H9 (cell line): ENCODE measurements around the gene TRRAP. TPM values are rescaled to one million over a fixed set of nuclear protein-coding genes. Genes with fewer than 3 reads are reported as not detected.

Experiments
- DNase-seq: peaks from one replicate; pipeline ENCODE4 v3.0.0-alpha.2; 2017
- H2AFZ ChIP-seq: one replicate; pipeline ENCODE4 v1.6.1; 2013; ENCODE audit warnings: mild to moderate bottlenecking, low read length, control low read depth, moderate library complexity
- H2AK5ac ChIP-seq: 2 replicates; pipeline ENCODE4 v1.6.1; 2013; ENCODE audit warnings: low read length, control low read depth, mixed read lengths; ENCODE audit not compliant: insufficient read length
- H2BK120ac ChIP-seq: one replicate; pipeline ENCODE4 v1.6.1; 2013; ENCODE audit warnings: low read depth, mild to moderate bottlenecking, low read length, control low read depth, inconsistent platforms; ENCODE audit not compliant: poor library complexity, severe bottlenecking
- H2BK12ac ChIP-seq: 2 replicates; pipeline ENCODE4 v1.6.1; 2013; ENCODE audit warnings: low read length, control low read depth, mixed read lengths, low read depth; ENCODE audit not compliant: insufficient read length
- H2BK15ac ChIP-seq: 2 replicates; pipeline ENCODE4 v1.6.1; 2013; ENCODE audit warnings: low read depth, low read length, control low read depth
- H2BK20ac ChIP-seq: one replicate; pipeline ENCODE4 v1.6.1; 2013; ENCODE audit warnings: low read depth, mild to moderate bottlenecking, low read length, control low read depth, inconsistent platforms; ENCODE audit not compliant: poor library complexity, severe bottlenecking
- H2BK5ac ChIP-seq: 2 replicates; pipeline ENCODE4 v1.6.1; 2013; ENCODE audit warnings: low read length, control low read depth, mixed read lengths; ENCODE audit not compliant: insufficient read length
- H3K14ac ChIP-seq: 2 replicates; pipeline ENCODE4 v1.6.1; 2013; ENCODE audit warnings: low read length, control low read depth; ENCODE audit not compliant: insufficient read depth
- H3K18ac ChIP-seq: 2 replicates; pipeline ENCODE4 v1.6.1; 2013; ENCODE audit warnings: low read depth, mild to moderate bottlenecking, mixed read lengths, low read length, control low read depth; ENCODE audit not compliant: insufficient read length
- H3K23ac ChIP-seq: 2 replicates; pipeline ENCODE4 v1.6.1; 2013; ENCODE audit warnings: low read length, control low read depth, mixed read lengths, low read depth; ENCODE audit not compliant: insufficient read length
- H3K23me2 ChIP-seq: 2 replicates; pipeline ENCODE4 v1.6.1; 2013; ENCODE audit warnings: low read depth, mild to moderate bottlenecking, mixed read lengths, low read length, control low read depth; ENCODE audit not compliant: insufficient read length, poor library complexity, severe bottlenecking
- H3K27ac ChIP-seq: 2 replicates; pipeline ENCODE4 v1.5.1; 2013; ENCODE audit warnings: low read length, control low read depth, mixed read lengths, low read depth; ENCODE audit not compliant: insufficient read length
- H3K27me3 ChIP-seq: 2 replicates; pipeline ENCODE4 v1.6.1; 2013; ENCODE audit warnings: low read length, control low read depth, inconsistent platforms; ENCODE audit not compliant: insufficient read depth
- H3K4ac ChIP-seq: 2 replicates; pipeline ENCODE4 v1.6.1; 2013; ENCODE audit warnings: low read depth, mild to moderate bottlenecking, control low read depth, inconsistent platforms, low read length, moderate library complexity
- H3K4me1 ChIP-seq: 2 replicates; pipeline ENCODE4 v1.6.1; 2013; ENCODE audit warnings: low read length, control low read depth, inconsistent platforms; ENCODE audit not compliant: insufficient read depth
- H3K4me2 ChIP-seq: 2 replicates; pipeline ENCODE4 v1.6.1; 2013; ENCODE audit warnings: low read length, control low read depth, mixed read lengths; ENCODE audit not compliant: insufficient read length, insufficient read depth
- H3K56ac ChIP-seq: 2 replicates; pipeline ENCODE4 v1.6.1; 2013; ENCODE audit warnings: low read depth, mild to moderate bottlenecking, mixed read lengths, low read length, control low read depth; ENCODE audit not compliant: insufficient read length
- H3K79me1 ChIP-seq: 2 replicates; pipeline ENCODE4 v1.6.1; 2013; ENCODE audit warnings: low read depth, mild to moderate bottlenecking, moderate library complexity, low read length, control low read depth, inconsistent platforms; ENCODE audit not compliant: insufficient read depth, poor library complexity, severe bottlenecking
- H3K79me2 ChIP-seq: 2 replicates; pipeline ENCODE4 v1.6.1; 2013; ENCODE audit warnings: low read length, control low read depth, inconsistent platforms; ENCODE audit not compliant: insufficient read depth
- H3K9ac ChIP-seq: 2 replicates; pipeline ENCODE4 v1.6.1; 2013; ENCODE audit warnings: low read length, control low read depth, mixed read lengths; ENCODE audit not compliant: insufficient read length; ENCODE audit errors: extremely low read depth
- H3K9me3 ChIP-seq: one replicate; pipeline ENCODE4 v1.6.1; 2013; ENCODE audit warnings: low read depth, low read length, inconsistent platforms; ENCODE audit not compliant: control insufficient read depth
- H3T11ph ChIP-seq: one replicate; pipeline ENCODE4 v1.6.1; 2013; ENCODE audit warnings: mild to moderate bottlenecking, low read length, control low read depth, inconsistent platforms
- H4K20me1 ChIP-seq: one replicate; pipeline ENCODE4 v1.6.1; 2013; ENCODE audit not compliant: control insufficient read depth, insufficient read length, insufficient read depth
- H4K5ac ChIP-seq: 2 replicates; pipeline ENCODE4 v1.6.1; 2013; ENCODE audit warnings: low read depth, mild to moderate bottlenecking, mixed read lengths, low read length, control low read depth; ENCODE audit not compliant: insufficient read length
- H4K8ac ChIP-seq: replicated peaks from 2 replicates; pipeline ENCODE4 v1.6.1; 2013; ENCODE audit warnings: low read length, control low read depth, mixed read lengths, low read depth; ENCODE audit not compliant: insufficient read length
- H4K91ac ChIP-seq: 2 replicates; pipeline ENCODE4 v1.6.1; 2013; ENCODE audit warnings: low read depth, mild to moderate bottlenecking, moderate library complexity, mixed read lengths, low read length, control low read depth; ENCODE audit not compliant: insufficient read length
- H3K27ac Mint-ChIP-seq, 3 experiments: 2 replicates in 2 of 3; 3 replicates in 1 of 3; pipeline ENCODE4 v1.8.0; 2020 to 2021; ENCODE audit warnings: mixed read lengths in 3 of 3, mild to moderate bottlenecking in 1 of 3, moderate library complexity in 1 of 3
- H3K27me3 Mint-ChIP-seq: 2 replicates; pipeline ENCODE4 v1.8.0; 2021; ENCODE audit warnings: low read depth, mild to moderate bottlenecking, moderate library complexity, mixed read lengths
- H3K36me3 Mint-ChIP-seq, 3 experiments: 2 replicates in 2 of 3; 3 replicates in 1 of 3; pipeline ENCODE4 v1.8.0; 2020 to 2021; ENCODE audit warnings: low read depth in 3 of 3, mixed read lengths in 3 of 3; ENCODE audit not compliant: insufficient read depth in 1 of 3
- H3K4me1 Mint-ChIP-seq, 2 experiments: 2 replicates each; pipeline ENCODE4 v1.8.0; 2020; ENCODE audit warnings: mixed read lengths in 2 of 2
- H3K4me3 Mint-ChIP-seq, 2 experiments: 2 replicates in 1 of 2; 3 replicates in 1 of 2; pipeline ENCODE4 v1.8.0; 2020 to 2021; ENCODE audit warnings: mild to moderate bottlenecking in 2 of 2, mixed read lengths in 2 of 2, moderate library complexity in 1 of 2
- H3K9me3 Mint-ChIP-seq, 2 experiments: 2 replicates in 1 of 2; 3 replicates in 1 of 2; pipeline ENCODE4 v1.8.0; 2020; ENCODE audit warnings: mild to moderate bottlenecking in 2 of 2, mixed read lengths in 2 of 2, moderate library complexity in 1 of 2
- CTCF ChIP-seq: fragments of 200-600 bp; sonication (generic); conservative IDR thresholded peaks from 3 replicates; pipeline ENCODE4 v1.8.0; 2021; ENCODE audit warnings: antibody characterized with exemption, mild to moderate bottlenecking
- WGBS: extraction: QIAGEN DNeasy Blood & Tissue Kit; methylation state at CpG from one replicate; pipeline ENCODE4 v1.1.7; 2013; ENCODE audit warnings: missing lambda C conversion rate, low lambda C conversion rate, mixed read lengths; ENCODE audit not compliant: insufficient read length; ENCODE audit errors: extremely low coverage; 5-methylcytosine and 5-hydroxymethylcytosine counted together
- total RNA-seq: library from RNA; stranded (reverse); gene quantifications from 2 replicates; pipeline ENCODE4 v1.2.1, GENCODE V29; 2021

TRRAP gene
- total RNA-seq, 1 experiment from 2014 or later: 58.6 TPM

- no CpG with 5 or more reads among the region's 19 CpGs for WGBS
- no peaks in the 10 kb centered on the region for H3K27me3 Mint-ChIP-seq
- Histone ChIP-seq H2BK120ac (no peak overlapping the region), H3K9me3 (no peaks in the 10 kb centered on the region), H3K79me1 (no peaks in the 10 kb centered on the region), H3K9ac (no peak overlapping the region), H2AFZ (no peak overlapping the region), H3K27ac (no peak overlapping the region), H3K23ac (no peak overlapping the region), H2AK5ac (no peak overlapping the region), H3K27me3 (no peaks in the 10 kb centered on the region), H3K56ac (no peak overlapping the region), H3K14ac (no peak overlapping the region), H3K4me1 (no peaks in the 10 kb centered on the region), H4K20me1 (no peaks in the 10 kb centered on the region), H2BK20ac (no peak overlapping the region), H3T11ph (no peak overlapping the region), H3K4me2 (no peak overlapping the region), H4K8ac (no peak overlapping the region), H2BK15ac (no peak overlapping the region), H2BK5ac (no peak overlapping the region), H3K79me2 (no peaks in the 10 kb centered on the region), H3K4ac (no peak overlapping the region), H4K91ac (no peak overlapping the region), H4K5ac (no peak overlapping the region), H2BK12ac (no peak overlapping the region), H3K23me2 (no peaks in the 10 kb centered on the region), H3K18ac (no peak overlapping the region)
- H3K4me3 Mint-ChIP-seq: no peak overlapping the region
- H3K27ac Mint-ChIP-seq: no peak overlapping the region
- TF ChIP-seq CTCF: no peak
- no peaks in the 10 kb centered on the region for H3K4me1 Mint-ChIP-seq
- no peaks in the 10 kb centered on the region; a peak in 1 of 5 replicates for H3K9me3 Mint-ChIP-seq
- H3K36me3 Mint-ChIP-seq: peaks cover 64 to 98% (median 94%) of the 10 kb centered on the region in 3 experiments; a peak in 6 of 7 replicates
- no peak for DNase-seq
These were observed 77.7 kb downstream of the TRRAP start for GRCh38 chr7:98955992-98956391.
